Duodenal mucosa (tissue), 2 donors: Measurements from ENCODE around the gene SPDYE2.
"Not testable (repeated sequence)": the region's sequence is repeated elsewhere in the genome, so short reads cannot be mapped to it uniquely, and the experiment has no call there.

ENCODE experiments used
- H3K27ac ChIP-seq: one replicate; pipeline ENCODE4 v1.7.0; 2013; ENCODE audit warnings: low read depth, low read length
- H3K27me3 ChIP-seq, 2 donors: one replicate each; pipeline ENCODE4 v1.7.0; 2013; ENCODE audit warnings: low read length in 2 of 2, control low read depth in 1 of 2; ENCODE audit not compliant: insufficient read depth in 2 of 2, control insufficient read depth in 1 of 2
- H3K36me3 ChIP-seq, 2 donors: one replicate each; pipeline ENCODE4 v1.7.0; 2013; ENCODE audit warnings: low read length in 2 of 2, control low read depth in 1 of 2; ENCODE audit not compliant: insufficient read depth in 2 of 2, control insufficient read depth in 1 of 2
- H3K4me1 ChIP-seq, 2 donors: one replicate each; pipeline ENCODE4 v1.7.0; 2013; ENCODE audit warnings: low read length in 2 of 2, control low read depth in 1 of 2; ENCODE audit not compliant: insufficient read depth in 2 of 2, control insufficient read depth in 1 of 2
- H3K4me3 ChIP-seq, 2 donors: one replicate each; pipeline ENCODE4 v1.7.0; 2013; ENCODE audit warnings: low read length in 2 of 2, low read depth in 1 of 2
- H3K9ac ChIP-seq, 2 donors: one replicate each; pipeline ENCODE4 v1.7.0; 2013; ENCODE audit warnings: low read length in 2 of 2, low read depth in 1 of 2
- H3K9me3 ChIP-seq, 2 donors: one replicate each; pipeline ENCODE4 v1.7.0; 2013; ENCODE audit warnings: low read length in 2 of 2, control low read depth in 1 of 2; ENCODE audit not compliant: control insufficient read depth in 1 of 2

The SPDYE2 gene

DNA sequence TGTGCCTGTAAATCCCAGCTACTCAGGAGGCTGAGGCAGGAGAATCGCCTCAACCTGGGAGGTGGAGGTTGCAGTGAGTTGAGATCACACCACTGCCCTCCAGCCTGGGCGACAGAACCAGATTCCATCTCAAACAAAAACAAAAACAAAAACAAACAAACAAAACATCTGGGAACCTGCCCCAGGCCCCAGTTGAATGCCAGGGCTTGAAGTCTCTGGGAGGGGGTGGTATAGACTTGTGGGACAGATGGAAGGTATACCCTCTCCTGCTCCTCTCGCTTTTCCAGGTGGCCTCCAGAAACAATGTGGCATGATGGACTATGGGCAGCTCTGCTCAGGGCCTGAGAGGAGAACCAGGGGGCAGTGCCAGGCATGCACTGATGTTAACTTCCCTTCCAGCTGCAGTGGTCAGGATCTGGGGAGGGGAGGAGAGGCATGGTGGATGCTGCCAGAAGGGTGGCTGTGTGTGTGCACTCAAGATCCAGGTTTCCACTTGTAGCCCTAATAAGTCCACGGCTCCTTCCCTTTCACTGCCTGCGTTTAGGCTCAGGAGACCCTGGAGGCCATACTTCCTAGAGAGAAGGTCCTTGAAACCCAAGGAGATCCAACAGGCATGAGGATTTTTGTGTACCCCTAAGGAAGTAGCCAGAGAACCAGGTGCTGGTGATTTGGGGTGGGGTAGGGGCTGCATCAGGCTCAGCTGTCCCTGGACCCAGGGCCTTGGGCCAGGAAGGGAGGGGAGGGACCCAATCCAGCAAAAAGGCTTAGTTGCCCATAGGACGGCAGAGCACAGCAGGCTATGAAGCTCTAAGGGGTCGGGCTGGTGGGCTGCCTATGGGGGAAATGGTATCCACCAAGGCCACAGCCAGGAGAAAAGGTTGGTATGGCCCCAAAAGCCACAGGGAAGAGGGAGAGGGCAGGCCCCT lies 26.6 kb downstream of the SPDYE2 start:
- H3K36me3 ChIP-seq, H3K4me1 ChIP-seq, H3K27me3 ChIP-seq, H3K4me3 ChIP-seq, H3K27ac ChIP-seq, H3K9ac ChIP-seq, H3K9me3 ChIP-seq: not testable (repeated sequence)

DNA sequence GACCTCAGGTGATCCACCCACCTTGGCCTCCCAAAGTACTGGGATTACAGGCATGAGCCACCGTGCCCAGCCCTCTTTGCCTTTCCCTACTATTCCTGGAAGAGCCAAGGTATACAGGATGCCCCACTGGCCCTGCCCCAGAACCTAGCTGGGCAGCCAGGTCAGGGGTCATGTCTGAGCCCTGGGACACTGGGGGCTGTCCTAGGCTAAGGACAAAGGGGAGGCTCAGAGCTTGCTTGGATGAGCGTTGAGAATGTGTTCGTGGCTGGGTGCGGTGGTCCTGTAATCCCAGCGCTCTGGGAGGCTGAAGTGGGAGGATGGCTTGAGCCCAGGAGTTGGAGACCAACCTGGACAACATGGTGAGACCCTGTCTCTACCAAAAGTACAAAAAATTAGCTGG lies 27.5 kb downstream of the SPDYE2 start:
- not testable (repeated sequence) for H3K27ac ChIP-seq, H3K9ac ChIP-seq, H3K4me3 ChIP-seq, H3K4me1 ChIP-seq, H3K36me3 ChIP-seq, H3K27me3 ChIP-seq, H3K9me3 ChIP-seq

DNA sequence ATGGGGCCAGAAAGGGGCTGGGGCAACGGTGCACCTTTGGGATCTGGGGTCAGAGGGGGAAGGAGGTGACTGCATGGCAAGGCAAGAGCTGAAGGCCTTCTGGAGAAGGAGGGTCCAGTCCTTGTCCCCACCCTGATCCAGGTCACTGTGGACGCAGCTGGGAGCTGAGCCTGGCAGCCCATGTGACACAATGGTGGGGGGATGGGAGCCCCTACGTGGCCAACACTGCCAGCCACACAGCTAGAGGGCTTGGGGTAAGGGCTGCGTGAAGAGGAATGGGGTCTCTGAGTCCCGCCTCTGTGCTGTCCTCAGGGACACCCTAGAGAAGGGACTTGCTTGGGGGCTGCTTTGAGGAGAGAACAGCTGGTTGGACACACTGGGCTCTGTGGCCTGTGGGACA lies 30.7 kb downstream of the SPDYE2 start:
- H3K27ac ChIP-seq, H3K4me1 ChIP-seq, H3K36me3 ChIP-seq: not testable (repeated sequence)

DNA sequence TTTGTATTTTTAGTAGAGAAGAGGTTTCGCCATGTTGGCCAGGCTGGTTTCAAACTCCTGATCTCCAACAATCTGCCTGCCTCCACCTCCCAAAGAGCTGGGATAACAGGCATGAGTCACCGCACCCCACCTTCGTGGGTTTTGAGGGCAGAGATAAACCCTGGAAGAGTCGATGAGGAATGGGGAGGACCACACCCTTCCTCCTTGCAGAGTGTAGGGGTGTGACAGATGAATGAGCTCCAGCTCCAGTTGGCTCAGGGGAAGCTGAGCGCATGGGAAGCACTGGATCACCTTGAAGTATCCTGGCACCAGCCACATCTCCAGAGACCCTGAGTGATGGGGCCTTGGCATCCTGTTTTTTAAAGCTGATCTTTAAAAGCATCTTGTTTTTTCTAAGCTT lies 32.5 kb downstream of the SPDYE2 start:
- not testable (repeated sequence) for H3K27me3 ChIP-seq, H3K27ac ChIP-seq, H3K4me1 ChIP-seq, H3K36me3 ChIP-seq, H3K9ac ChIP-seq, H3K9me3 ChIP-seq, H3K4me3 ChIP-seq

More for the DNA sequence above, 30.7 kb downstream of the SPDYE2 start:
- not testable (repeated sequence) for H3K27me3 ChIP-seq, H3K9ac ChIP-seq, H3K4me3 ChIP-seq, H3K9me3 ChIP-seq

DNA sequence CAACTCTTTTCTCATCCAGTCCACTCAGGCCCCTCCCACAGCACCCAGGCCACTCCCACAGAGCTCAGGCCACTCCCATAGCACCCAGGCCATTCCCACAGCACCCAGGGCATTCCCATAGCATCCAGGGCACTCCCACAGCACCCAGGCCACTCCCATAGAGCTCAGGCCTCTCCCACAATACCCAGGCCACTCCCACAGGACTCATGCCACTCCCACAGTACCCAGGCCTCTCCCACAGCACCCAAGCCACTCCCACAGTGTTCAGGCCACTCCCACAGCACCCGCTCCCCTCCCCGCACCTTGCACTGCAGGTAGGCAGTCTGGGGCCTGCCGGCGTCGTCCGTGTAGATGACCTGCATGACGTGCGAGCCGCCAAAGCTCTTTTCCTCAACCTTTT lies 38.8 kb downstream of the SPDYE2 start:
- H3K9ac ChIP-seq, H3K9me3 ChIP-seq, H3K36me3 ChIP-seq, H3K27ac ChIP-seq, H3K27me3 ChIP-seq, H3K4me1 ChIP-seq, H3K4me3 ChIP-seq: not testable (repeated sequence)

DNA sequence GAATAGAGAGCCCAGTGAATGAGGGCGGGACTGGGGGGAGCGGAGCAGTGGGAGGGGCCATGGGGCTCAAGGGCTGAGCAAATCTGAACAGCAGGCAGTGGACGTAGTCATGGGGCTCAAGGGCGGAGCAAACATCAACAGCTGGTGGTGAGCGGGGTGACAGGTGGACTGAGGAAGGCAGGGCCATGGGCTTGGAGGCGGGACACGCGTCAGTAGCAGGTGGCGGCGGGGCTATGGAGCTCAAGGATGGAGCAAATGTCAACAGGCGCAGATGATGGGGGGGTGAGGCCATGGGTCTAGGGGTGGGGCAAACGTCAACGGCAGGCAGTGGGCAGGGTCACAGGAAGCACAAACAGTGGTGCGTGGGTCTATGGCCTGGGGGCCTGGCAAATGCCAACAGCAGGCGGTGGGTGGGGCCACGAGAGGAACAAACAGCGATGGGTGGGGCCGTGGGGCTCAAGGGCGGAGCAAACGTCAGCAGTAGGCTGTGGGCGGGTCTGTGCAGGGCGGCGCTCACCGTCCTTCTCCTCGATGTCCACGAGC lies 41.5 kb downstream of the SPDYE2 start:
- not testable (repeated sequence) for H3K4me3 ChIP-seq, H3K27me3 ChIP-seq, H3K9ac ChIP-seq, H3K36me3 ChIP-seq, H3K4me1 ChIP-seq, H3K27ac ChIP-seq, H3K9me3 ChIP-seq

DNA sequence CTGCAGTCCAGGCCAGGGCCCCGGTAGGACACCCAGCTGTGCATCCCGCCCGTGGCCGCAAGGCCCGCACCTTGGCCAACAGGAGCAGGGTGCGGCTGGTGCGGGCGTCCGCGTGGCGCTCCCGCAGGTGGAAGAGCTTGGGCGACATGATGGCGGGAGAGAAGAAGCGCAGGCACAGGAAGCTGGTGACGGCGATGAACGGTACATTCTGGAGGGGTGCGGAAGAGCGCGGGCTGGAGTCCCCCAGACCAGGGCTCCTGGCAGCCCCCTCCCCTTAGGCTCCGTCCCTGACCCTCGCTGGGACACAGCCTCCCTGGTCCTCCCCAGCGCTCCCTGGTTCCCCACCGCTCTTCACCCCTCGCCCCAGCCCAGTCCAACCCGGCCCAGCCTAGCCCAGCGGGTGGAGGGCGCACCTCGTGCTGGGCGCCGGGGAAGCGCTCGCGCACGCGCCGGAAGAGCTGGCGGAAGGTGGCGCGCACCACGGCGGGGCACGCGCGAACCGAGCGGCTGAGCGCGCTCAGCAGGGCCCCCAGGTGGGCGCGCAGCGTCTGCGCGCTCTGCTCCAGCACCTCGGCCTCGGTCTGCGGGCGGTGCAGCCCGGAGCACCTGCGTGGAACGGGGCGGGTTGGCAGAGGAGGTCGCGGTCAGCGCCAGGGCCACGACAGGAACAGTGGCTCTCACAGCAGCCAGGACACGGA lies 42.8 kb downstream of the SPDYE2 start:
- H3K36me3 ChIP-seq, H3K9ac ChIP-seq, H3K27me3 ChIP-seq, H3K27ac ChIP-seq, H3K4me1 ChIP-seq, H3K9me3 ChIP-seq, H3K4me3 ChIP-seq: not testable (repeated sequence)

DNA sequence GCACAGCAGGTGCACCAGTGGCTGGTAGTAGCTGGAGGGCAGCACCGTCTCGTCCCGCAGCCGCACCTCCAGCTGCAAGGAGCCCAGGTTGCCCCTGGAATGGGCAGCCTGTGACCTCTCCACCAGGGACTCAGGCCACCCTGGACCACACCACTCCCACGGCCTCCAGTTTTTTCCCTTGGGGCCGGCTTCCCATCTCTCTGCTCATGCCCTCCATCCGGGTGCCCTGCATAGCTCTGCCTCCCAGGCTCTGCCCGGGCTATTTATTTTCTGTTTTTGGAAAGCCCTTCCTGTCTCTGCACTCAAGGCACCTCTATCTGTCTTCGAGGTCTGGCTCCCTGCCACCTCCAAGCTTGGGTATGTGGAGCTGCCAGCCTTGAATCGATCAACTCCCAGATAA lies 45.0 kb downstream of the SPDYE2 start:
- not testable (repeated sequence) for H3K9ac ChIP-seq, H3K36me3 ChIP-seq, H3K4me1 ChIP-seq, H3K27ac ChIP-seq, H3K9me3 ChIP-seq, H3K27me3 ChIP-seq, H3K4me3 ChIP-seq

DNA sequence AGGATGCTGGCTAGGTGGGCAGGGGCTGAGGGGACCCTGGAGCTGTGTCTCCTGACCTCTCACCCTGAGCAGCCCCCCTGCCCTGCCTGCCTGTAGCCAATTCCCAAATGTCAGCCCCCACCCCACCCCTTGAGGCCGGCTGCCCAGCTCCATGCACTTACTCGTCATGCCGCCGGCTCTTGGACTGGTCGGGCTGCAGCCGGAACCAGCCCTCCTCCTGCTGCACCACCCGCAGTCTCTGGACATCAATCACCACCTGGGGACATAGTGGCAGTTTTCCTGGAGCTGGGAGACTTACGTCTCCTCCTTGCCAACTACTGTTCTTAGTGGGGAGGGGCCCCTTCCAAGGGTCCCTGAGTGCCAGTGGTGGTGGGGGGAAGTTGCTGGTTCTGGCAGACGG lies 48.7 kb downstream of the SPDYE2 start:
- H3K4me3 ChIP-seq, H3K9ac ChIP-seq, H3K36me3 ChIP-seq, H3K27ac ChIP-seq, H3K4me1 ChIP-seq, H3K9me3 ChIP-seq, H3K27me3 ChIP-seq: not testable (repeated sequence)

DNA sequence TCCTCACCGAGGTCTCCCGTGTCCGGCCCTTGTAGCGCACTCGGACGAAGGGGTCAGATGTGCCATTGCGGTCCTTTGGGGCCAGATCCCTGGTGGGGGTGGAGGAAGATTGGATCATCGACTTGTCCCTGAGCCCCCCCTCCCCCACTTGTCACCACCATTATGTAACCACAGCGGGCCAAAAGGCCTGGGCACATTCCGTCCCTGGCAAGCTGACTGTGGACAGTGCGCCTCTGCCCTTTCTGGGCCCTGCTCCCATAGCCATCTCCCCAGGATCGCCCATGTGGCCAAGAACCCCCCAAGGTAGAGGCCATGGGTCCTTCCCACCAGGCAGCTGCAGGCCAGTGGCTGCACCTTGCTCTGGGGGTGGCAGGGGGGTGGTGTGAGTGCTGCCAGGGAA lies 51.3 kb downstream of the SPDYE2 start:
- not testable (repeated sequence) for H3K4me1 ChIP-seq, H3K27ac ChIP-seq, H3K27me3 ChIP-seq, H3K36me3 ChIP-seq, H3K4me3 ChIP-seq, H3K9ac ChIP-seq, H3K9me3 ChIP-seq
